GM15510 (cell line): Measurements from ENCODE around the gene RDH5.

Experiments used
- POLR2A ChIP-seq: IDR thresholded peaks from 3 replicates; pipeline ENCODE4 v1.6.1; 2011; ENCODE audit warnings: borderline replicate concordance; ENCODE audit not compliant: insufficient read length; ENCODE audit errors: extremely low read depth

RDH5 gene

DNA sequence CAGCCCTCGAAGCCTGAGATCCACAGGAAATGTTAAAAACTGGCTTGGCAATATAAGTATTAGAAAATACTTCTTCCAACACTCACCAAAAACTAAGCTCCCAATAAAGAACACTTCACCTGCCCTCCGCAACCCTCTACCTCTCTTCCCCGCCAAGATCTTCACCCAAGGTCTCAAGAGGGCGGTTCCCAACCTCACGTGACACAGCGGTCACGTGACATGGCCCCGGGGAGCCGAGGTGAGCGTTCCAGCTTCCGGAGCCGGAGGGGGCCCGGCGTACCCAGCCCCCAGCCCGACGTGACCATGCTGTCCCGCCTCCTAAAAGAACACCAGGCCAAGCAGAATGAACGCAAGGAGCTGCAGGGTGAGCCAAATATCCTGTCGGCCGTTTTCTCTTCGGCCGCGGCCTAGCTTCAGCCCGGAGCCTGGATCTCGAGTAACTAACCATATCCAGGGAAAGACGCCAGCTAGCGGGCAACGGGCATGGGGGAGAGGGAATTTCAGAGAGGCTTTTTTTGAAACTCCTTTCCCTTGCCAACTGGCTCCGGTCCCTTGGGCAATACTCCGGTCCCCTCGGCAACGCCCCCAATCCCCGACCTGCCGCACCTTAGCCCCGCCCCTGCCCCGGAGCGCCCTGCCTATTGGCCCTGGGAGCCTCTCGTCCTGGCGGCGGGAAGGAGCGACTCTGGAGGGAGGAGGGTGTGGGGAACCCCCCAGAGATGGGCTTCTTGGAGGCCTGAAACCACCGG lies 4.2 kb upstream of the RDH5 start, which contains the start of gene BLOC1S1:
BLOC1S1 (plus strand) TSS at position 214 of the 749 bp plus-strand sequence; CDS start at position 220, 6 bp downstream.
- peak; percentile 46 for TF ChIP-seq POLR2A

DNA sequence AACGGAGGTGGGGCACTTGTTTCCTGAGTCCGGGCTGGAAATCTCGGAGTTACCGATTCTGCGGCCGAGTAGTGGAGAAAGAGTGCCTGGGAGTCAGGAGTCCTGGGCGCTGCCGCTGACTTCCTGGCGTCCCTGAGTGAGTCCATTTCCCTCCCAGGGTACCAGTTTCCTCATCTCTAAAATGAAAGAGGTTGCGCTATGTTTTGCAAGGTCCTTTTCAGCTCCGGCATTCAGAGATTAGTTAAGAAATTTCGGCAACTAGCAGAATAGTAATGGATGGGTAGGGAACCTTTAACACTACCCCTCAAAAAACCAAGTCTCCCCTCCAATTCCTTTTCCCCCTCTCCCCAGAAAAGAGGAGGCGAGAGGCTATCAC lies 3.6 kb upstream of the RDH5 start:
- TF ChIP-seq POLR2A: no peak

DNA sequence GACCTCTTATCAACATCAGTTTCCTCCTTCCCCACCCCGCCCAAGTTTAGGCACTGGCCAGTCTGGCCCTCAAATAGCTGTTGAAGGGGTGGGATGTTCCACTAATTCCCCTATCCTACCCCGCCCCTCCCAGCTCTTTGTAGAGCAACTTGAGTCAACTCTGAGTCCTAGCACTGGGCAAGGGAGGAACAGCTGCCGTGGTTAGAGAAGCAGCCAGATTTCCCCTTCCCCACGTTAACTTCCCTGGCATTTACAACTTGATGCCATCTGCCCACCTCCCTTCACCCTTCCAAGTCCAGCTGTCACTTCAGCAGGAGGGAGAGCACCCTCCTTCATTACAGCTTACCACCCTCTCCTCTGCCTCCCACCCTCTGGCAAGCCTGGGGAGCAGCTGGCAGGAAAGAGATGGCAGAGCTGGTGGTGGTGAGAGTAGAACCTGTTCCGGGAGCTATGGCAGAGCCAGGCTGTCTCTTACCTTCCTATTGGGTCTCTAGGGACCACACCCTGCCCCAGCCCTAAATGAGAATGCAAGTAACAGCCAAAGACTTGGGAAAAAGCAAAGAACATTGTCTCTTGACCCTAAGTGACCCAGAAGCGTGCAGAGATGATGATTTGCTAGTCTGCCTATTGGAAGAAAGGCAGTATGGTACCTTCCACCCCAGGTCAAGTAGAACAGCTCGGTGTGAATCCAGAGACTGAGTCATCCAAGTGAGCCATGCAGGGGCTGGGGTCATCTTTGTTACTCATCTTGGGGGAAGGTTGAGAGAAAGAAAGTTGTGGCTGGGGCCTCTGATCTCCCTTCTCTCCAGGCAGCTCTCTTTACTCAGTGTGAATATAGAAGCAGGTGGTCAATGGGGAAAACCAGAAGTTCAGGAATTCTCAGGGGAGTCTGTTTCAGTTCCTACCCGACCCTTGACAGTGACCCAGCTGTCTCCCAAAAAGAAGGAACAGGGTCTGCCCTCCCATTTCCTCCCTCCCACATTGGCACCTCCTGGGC lies 2.9 kb upstream of the RDH5 start:
- TF ChIP-seq POLR2A: no peak

DNA sequence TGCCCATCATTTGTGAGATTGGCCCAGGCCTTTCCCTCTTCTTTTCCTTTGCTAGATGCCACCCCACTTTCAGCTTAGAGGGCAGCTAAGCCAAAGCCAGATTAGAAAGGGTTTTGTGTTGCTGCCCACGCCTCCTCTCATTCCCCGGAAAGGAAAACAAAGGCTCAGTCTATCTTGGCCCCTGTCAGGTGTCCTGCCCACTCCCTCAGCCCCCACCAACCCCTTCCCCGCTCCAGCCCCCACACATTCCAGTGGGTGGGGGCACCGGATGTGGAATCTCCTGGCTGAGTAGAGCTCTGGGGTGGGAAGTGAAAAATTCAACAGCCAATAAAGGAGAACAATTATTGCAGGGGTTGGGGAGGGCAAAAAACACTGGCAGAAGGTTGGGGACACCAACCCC lies 2.2 kb upstream of the RDH5 start:
- TF ChIP-seq POLR2A: no peak

DNA sequence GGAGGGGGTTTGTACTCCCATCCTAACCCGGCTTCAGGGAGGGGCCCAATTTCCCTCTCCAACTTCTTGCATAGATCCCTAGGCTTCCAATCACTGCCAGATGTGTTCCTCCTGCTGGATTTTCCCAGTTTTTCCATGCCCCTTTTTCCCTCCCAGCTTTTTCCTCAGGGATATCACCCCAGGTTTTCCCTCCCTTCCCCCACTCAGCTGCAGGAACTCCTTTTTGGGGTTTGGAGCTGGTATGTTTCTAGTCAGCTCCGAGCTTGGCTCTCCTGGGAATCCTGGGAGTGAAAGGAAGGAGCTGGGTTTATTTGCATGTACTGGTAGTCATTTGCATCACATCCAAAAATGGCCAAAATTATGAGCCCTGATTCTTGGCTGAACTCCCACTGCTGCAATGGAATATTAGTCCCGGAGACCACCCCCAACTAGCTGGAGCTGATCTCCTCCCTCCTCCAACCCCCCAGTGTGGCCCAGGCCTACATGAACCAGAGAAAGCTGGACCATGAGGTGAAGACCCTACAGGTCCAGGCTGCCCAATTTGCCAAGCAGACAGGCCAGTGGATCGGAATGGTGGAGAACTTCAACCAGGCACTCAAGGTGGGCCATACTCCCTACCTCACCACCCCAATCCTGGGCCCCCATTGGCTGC lies 1.4 kb upstream of the RDH5 start:
- no peak for TF ChIP-seq POLR2A

DNA sequence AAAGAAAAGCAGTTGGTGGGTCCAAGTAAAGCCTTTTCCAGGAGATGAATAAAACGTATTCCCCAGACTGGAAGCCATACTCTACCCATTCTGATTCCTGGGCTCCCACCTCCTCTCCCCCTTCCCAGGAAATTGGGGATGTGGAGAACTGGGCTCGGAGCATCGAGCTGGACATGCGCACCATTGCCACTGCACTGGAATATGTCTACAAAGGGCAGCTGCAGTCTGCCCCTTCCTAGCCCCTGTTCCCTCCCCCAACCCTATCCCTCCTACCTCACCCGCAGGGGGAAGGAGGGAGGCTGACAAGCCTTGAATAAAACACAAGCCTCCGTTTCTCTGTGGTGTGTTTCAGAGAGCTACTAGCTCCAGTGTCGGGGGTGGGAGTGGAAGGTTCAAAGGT lies 822 bp upstream of the RDH5 start:
- no peak for TF ChIP-seq POLR2A

DNA sequence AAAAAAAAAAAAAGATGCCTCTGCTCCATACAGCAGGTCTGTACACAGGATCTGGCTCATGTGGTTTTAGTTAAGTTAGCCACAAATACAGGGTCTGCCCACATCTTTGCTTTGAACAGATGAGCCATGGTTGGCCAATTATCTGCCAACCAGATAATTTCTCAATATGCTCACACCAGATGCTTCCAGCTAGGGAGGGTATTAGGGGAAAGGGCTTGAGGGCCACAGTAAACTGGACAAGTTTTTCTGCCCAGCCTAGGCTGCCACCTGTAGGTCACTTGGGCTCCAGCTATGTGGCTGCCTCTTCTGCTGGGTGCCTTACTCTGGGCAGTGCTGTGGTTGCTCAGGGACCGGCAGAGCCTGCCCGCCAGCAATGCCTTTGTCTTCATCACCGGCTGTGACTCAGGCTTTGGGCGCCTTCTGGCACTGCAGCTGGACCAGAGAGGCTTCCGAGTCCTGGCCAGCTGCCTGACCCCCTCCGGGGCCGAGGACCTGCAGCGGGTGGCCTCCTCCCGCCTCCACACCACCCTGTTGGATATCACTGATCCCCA lies 776 bp downstream of the RDH5 start:
- TF ChIP-seq POLR2A: no peak

DNA sequence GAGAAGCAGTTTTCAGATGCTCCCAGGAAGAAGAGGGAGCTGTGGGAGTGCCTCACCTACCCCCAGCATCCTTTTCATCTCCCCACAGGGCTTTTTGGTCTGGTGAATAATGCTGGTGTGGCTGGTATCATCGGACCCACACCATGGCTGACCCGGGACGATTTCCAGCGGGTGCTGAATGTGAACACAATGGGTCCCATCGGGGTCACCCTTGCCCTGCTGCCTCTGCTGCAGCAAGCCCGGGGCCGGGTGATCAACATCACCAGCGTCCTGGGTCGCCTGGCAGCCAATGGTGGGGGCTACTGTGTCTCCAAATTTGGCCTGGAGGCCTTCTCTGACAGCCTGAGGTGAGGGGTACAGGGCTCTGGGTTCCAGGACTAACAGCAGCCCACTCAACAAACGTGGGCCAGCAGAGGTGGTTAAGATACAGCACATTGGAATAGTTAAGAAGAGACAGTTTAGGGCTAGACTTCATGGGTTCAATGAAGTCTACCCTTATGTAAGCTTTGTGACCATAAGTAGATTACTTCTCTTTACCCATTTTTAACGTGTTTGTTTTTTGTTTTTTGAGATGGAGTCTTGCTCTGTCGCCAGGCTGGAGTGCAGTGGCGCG lies 1.5 kb downstream of the RDH5 start:
- no peak for TF ChIP-seq POLR2A

DNA sequence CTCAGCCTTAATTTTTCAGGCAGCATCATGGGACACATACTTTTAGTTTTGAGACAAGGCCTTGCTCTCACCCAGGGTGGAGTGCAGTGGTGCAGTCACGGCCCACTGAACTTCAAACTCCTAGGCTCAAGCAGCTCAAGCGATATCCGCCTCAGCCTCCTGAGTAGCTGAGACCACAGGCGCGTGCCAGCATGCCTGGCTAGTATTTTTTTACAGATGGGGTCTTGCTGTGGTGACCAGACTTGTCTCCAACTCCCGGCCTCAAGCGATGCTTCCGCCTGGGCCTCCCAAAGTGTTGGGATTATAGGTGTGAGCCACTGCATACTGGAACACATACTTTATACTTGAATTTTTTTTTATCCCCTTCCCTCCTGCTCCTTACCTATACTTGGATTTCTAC lies 2.8 kb downstream of the RDH5 start:
- TF ChIP-seq POLR2A: no peak

DNA sequence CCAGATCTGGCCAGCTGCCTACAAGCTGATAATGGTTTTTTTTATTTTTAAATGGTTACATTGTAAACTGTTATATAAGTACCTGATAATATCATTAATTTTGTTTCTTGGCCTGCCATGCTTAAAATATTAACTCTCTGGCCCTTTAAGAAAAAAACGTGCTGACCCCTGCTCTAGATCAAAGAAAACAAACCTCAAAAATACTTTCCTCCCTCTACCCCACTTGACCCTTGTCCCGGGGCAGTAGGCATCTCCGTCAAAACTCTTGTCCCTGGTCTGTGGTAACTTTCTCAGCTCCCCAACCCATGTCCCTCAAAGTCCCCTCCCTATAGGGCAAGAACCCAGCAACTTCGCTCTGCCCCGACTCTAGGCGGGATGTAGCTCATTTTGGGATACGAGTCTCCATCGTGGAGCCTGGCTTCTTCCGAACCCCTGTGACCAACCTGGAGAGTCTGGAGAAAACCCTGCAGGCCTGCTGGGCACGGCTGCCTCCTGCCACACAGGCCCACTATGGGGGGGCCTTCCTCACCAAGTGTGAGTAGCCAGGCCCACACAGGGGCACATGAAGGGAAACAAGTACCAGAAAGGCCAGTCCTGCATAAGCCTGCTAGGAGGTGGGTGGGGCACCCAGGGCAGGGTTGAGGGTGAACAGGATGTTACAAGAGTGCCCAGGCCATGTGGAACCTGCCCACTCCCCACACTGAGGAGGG lies 3.5 kb downstream of the RDH5 start:
- TF ChIP-seq POLR2A: no peak

DNA sequence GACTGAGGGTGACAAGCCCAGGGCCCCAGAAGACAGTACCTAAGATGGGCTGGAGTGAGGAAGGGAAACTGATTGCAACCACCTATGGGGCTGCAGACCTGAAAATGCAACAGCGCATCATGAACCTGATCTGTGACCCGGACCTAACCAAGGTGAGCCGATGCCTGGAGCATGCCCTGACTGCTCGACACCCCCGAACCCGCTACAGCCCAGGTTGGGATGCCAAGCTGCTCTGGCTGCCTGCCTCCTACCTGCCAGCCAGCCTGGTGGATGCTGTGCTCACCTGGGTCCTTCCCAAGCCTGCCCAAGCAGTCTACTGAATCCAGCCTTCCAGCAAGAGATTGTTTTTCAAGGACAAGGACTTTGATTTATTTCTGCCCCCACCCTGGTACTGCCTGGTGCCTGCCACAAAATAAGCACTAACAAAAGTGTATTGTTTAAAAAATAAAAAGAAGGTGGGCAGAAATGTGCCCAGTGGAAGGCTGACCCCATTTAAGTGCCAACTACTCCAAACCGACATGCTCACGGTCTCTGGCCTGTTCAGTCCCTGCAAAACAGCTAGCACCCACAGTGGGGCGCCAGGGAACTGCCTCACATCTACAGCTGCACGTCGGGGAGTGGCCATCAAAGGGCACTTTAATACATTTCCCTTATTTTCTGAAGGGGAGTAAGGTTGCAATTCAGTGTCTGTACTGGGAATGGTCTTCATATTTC lies 4.2 kb downstream of the RDH5 start:
- no peak for TF ChIP-seq POLR2A

DNA sequence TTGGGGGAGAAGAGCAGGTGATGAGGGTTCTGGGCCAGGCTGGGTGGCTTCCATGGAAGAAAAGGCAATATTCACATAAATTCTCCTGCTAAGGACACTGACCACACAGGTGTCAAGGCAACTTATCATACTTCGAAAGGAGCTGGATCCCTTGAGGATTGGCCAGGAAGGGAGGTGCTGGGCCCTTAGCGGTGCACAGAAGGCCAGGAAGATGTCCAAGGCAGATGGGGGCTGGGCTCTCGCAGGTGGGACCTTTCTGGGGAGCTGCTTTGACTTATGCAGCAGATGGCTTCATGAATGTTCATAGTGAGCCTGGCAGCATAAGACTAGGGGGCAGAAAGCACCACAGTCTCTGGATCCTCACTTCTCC lies 4.7 kb downstream of the RDH5 start:
- no peak for TF ChIP-seq POLR2A

DNA sequence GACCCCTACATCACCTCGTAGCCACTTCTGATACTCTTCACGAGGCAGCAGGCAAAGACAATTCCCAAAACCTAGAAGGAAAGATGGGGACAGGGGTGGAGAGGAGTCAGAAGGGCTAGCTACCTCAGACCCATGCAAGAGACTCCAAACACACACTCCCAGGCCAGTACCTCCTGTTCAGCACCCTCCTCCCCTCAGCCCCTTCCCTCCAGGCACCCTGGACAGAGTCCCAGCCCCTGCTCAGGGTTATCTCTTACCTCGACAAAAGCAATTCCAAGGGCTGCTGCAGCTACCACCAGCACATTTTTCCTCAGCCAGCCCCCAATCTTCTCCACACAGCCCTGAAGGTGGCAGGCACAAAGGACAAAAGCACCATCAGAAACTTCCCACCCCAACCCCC lies 5.4 kb downstream of the RDH5 start:
- TF ChIP-seq POLR2A: no peak
